Fibroblast of pulmonary artery (primary cell): ENCODE data around the gene PTCD1.

Source experiments
- DNase-seq: peaks from one replicate; pipeline ENCODE4 v3.0.0-alpha.2; 2010; ENCODE audit warnings: low read depth
- H3K4me3 ChIP-seq: replicated peaks from 2 replicates; pipeline ENCODE4 v1.5.1; 2011; ENCODE audit warnings: low read depth, mild to moderate bottlenecking, control low read depth, low read length, moderate library complexity
- CTCF ChIP-seq: IDR thresholded peaks from 2 replicates; pipeline ENCODE4 v1.5.1; 2011; ENCODE audit warnings: mild to moderate bottlenecking, control low read depth, low read length, inconsistent platforms; ENCODE audit errors: missing control alignments

The PTCD1 gene

GRCh38 chr7:99459087-99459486 lies 20.5 kb upstream of the PTCD1 start:
- DNase-seq, result peak; percentile 28
- peak; percentile 36 for TF ChIP-seq CTCF
- no peak overlapping the region for H3K4me3 ChIP-seq

GRCh38 chr7:99457650-99458493 lies 19.3 kb upstream of the PTCD1 start:
- H3K4me3 ChIP-seq, result no peak overlapping the region
- no peak for TF ChIP-seq CTCF
- no peak for DNase-seq

GRCh38 chr7:99457050-99457649 lies 18.6 kb upstream of the PTCD1 start:
- TF ChIP-seq CTCF, result no peak
- H3K4me3 ChIP-seq, result no peak overlapping the region
- DNase-seq, result no peak

GRCh38 chr7:99456288-99456687 lies 17.7 kb upstream of the PTCD1 start:
- TF ChIP-seq CTCF, result no peak
- DNase-seq, result no peak
- H3K4me3 ChIP-seq, result no peak overlapping the region

- no peak overlapping the region for H3K4me3 ChIP-seq
- DNase-seq, result no peak
- no peak for TF ChIP-seq CTCF
These were observed 17.3 kb upstream of the PTCD1 start for GRCh38 chr7:99455874-99456273.

GRCh38 chr7:99453105-99453504 lies 14.5 kb upstream of the PTCD1 start:
- no peak for TF ChIP-seq CTCF

GRCh38 chr7:99452541-99452940 lies 13.9 kb upstream of the PTCD1 start:
- no peak for TF ChIP-seq CTCF
- no peak for DNase-seq
- H3K4me3 ChIP-seq, result no peak overlapping the region

More at GRCh38 chr7:99453105-99453504, 14.5 kb upstream of the PTCD1 start:
- H3K4me3 ChIP-seq, result no peak overlapping the region
- DNase-seq, result no peak
